Stimulated activated CD8-positive, alpha-beta memory T cell treated with anti-CD3 and anti-CD28 coated beads, Interleukin-15, amount 100 ng/mL, for 24 hours (primary cell): Measurements from ENCODE around the gene MT1A.

Experiments
- DNase-seq: peaks from one replicate; pipeline ENCODE4 v3.0.0-alpha.2; 2020; ENCODE audit warnings: low read depth

MT1A gene

DNA sequence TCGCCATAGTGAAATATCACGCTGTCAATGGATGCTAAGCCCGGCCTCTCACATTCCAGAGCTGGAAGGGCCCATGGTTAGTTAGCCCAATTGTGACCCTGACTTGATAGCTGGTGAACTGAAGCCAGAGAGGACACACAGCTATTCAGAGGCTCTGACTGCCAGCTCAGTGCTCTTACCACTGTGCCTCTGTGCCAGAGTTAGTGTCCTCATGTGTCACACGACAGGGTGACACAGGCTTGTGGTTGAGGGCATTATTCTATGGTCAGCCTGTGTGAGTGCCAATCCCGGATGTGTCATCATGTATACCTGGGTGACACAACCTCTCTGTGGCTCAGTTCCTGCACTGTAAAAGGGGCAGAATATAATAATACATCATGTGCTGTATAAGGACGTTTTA lies 41.4 kb downstream of the MT1A start:
- no peak for DNase-seq

DNA sequence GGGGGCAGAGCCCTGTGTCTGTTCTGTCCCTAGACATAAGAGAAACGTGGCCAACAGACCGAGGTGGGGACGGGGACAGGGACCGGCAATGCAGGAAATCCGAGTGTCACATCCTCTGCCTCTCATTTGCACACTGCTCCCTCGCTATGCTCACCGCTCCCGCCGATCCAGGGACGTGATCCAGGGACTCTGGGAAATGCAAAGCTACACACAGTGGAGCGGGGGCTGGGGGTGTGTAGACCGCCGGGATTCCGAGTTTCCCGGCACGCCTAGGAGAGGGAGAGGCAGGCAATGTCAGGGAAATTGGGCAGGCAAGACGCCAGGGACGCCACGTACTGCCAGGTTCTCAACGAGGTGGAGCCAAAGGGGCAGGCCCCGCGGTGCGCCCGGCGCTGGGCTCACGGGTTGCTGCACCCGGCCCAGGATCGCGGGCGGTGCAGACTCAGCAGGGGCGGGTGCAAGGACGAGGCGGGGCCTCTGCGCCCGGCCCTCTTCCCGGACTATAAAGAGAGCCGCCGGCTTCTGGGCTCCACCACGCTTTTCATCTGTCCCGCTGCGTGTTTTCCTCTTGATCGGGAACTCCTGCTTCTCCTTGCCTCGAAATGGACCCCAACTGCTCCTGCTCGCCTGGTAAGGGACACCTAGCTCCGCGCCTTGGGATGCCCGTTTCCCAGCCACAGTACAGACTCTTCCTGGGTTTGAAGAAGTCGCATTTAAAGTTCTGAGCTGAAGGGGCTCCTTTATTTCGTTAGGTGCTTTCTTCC lies 43.7 kb downstream of the MT1A start, which contains the start of gene MT1X:
Gene MT1X (plus strand): TSS at position 532 of the 764 bp plus-strand sequence. CDS start 71 bp downstream, at position 603.
- peak; percentile 83 for DNase-seq

DNA sequence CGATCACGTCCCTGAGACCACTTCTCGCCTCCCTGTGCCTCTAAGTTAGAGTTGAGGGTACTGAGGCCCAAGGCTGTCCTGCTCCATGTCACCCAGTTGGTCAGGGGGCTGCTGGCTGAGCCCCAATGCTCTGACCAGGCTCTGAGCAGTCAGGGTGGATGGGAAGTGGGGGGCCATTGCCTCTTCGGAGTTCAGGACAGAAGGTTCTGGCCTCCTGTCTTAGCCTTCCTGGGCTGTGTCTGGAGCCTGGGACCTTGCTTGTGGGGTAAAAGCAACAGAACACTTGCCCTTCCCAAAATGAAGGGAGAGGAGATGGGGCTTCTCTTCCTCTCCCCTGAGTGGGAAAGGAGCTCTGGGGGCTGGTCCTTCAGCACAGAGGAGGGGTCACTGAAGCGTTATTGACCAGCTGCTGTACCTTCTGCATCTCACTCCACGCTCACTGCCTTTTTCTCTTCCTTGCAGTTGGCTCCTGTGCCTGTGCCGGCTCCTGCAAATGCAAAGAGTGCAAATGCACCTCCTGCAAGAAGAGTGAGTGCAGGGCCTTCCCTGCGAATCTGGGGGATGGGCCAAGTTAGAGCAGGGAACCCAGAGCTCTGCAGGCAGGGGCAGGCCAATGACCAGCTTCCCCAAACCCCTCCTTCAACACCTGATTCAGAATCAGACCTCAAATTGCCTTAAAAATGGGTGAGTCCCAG lies 44.4 kb downstream of the MT1A start:
- DNase-seq, result no peak

DNA sequence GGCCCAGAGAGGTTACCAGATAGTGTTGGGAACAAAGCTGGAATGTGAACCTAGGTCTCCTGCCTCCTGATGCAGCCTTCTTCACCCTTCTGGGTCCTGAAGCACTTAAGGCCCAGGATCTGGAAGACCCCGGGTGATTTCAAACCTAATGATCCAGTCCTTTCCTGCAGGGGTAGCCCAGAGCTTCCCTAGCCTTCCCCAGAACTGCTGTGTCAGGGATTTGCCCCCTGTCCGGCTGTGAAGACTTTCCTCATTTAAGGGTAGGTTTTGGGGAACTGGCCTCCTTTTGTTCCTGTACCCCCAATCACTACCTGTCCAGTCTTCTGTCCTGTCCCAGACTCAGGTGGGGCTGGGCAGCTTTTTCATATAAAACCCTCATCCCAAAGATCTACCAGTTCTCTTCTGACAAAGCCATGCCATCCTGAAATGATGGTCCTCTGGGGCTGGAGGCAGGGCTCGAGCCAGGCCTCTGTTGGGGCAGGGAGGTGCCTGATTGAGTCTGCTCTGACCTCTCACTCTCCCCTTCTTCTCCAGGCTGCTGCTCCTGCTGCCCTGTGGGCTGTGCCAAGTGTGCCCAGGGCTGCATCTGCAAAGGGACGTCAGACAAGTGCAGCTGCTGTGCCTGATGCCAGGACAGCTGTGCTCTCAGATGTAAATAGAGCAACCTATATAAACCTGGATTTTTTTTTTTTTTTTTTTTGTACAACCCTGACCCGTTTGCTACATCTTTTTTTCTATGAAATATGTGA lies 45.1 kb downstream of the MT1A start:
- DNase-seq, result no peak

DNA sequence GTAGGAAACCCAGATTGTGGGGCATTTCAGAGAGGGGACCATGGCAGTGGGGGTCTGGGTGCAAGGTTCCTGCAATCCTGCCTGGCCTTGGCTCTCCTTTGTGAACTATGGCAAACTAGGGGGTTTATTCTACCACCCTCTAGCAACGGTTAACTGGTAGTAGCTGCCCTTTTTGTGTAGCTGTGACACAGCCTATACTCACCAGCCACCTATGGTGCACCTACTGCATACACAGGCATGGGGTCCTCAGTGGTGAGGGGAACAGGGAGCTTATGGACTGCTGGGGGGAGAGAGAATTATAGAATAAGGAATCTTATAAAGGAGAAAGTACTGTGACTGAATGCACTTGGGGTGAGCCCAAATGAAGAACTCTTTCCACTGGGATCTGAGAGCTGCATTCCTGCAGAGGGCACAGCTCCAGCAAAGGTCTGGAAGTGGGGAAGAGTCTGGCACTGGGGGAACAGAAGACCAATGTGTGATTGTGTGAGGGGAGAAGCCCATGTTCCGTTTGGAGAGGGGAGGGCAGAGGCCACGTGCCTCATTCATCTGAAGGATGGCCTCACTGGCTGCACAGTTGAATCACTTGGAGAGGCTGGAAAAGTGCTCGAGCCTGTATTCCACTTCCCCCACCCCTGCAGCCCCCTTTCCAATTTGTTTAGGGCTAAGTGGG lies 45.9 kb downstream of the MT1A start:
- DNase-seq, result no peak

DNA sequence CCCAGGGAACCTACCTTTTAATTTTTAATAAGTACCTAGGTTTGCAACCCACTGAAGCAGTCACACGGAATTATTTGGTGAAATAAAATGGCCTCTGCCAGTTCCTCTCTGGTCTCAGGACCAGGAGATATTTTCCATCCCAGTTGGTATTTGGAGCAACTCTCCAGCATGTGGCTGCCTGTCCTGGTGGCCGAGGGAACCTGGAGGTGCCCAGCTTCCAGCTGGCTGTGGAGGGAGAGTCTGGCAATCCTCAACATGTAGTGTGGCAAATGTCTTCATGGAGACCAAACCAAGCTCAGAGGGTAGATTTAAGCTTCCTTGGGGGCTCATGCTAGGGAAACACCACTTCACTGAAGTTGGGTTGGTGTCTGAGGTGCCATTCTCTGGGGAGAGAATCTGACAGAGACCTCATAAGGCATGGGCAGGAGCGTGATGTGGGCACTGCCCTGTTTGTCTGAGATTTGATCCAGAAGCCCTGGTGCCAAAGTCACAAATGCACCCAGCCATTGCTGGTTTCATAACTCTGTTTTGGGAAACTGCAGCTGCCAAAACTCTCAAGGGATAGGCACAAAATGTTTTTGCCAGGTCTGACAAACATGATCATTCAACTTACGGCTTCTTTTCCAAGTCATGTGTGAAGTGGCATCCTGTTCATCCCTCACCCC lies 46.6 kb downstream of the MT1A start:
- DNase-seq, result no peak

DNA sequence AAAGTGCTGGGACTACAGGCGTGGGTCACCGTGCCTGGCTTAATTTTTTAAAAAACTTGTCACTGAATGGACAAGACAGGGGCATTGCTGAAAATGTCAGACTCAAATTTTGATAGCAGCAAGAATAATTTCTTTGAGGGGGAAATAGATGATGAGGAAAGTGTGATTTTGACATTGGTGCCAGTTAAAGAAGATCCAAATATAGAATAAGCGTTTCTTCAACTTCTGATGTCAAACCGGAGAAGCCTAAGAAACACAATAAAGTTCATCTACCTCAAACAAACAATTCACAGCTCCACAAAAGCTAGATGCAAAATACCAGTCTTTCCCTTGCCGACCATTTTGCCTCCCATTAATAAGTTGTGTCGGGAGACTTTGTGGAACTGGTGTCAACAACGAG lies 48.3 kb downstream of the MT1A start:
- no peak for DNase-seq

DNA sequence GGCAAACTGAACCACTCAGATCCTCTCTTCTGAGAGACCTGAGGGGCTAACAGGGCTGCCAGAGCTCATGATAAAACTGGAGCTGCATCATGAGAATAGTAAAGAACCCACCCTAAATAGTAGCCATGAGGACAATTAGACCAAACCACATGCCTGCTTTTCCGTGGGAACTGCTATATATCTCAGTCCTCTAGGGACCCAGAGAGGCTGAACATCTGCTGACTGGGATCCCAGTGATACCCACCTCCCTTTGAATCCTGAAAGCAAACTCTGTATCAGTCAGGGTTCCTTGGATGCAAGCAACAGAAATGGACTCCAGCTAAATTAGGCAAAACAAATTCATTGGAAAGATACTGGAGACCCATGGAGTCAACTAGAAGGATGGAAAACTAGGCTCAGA lies 50.3 kb downstream of the MT1A start:
- no peak for DNase-seq

DNA sequence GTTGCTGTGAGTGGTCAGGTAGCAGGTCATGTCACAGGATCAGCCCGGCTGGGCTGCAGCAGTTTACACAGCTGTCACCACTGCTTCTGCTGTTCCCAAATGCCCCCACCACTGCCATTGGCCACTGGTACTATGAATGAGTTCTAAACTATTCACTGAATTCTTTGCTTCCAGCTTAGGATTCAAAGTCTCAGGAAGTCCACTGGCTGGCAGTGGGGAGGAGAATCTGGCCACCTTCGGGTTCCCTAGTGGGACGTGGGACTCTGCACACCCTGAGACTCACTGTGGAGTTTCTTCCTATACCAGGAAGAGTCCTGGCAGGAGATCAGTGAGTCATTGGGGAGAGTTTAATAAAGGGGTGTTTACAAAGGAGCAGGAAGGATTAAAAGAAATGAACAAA lies 50.7 kb downstream of the MT1A start:
- DNase-seq, result no peak
